ENCODE measurements around the gene ARRDC2.
A peak's percentile ranks its signal among the peaks of the same experiment; 100 is the strongest.
"Not testable (repeated sequence)": the region's sequence is repeated elsewhere in the genome, so short reads cannot be mapped to it uniquely, and the experiment has no call there.

ARRDC2 gene

DNA sequence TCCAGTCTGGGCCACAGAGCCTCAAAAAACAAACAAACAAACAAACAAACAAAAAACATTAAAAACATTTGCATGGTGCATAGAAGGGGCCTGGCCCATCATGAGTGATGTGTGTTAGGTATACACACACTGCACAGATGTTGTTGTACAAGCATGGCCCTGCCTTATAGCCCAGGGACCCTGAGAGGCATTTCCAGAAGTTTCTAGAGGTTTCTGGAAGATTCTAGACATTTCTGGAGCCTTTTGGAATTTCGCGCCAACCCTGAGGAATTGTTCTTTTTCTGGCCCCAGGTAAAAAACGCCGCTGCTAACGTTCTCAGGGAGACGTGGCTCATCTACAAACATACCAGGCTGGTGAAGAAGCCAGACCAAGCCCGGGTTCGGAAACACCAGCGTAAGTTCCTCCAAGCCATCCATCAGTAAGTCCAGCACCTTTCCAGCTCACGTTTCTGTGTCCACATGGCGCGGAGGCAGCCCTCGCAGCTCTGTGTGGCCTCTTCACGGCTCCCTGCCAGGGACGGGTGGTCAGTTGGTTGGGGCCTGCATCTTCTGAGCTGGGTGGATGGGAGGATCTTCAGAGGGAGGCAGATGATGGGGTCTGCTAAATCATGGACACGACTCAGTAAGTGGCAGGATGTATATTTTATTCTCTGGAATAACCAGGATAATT, 18.4 kb upstream of the ARRDC2 start:
- DNase-seq (ENCODE audit: low read depth), result no peak

DNA sequence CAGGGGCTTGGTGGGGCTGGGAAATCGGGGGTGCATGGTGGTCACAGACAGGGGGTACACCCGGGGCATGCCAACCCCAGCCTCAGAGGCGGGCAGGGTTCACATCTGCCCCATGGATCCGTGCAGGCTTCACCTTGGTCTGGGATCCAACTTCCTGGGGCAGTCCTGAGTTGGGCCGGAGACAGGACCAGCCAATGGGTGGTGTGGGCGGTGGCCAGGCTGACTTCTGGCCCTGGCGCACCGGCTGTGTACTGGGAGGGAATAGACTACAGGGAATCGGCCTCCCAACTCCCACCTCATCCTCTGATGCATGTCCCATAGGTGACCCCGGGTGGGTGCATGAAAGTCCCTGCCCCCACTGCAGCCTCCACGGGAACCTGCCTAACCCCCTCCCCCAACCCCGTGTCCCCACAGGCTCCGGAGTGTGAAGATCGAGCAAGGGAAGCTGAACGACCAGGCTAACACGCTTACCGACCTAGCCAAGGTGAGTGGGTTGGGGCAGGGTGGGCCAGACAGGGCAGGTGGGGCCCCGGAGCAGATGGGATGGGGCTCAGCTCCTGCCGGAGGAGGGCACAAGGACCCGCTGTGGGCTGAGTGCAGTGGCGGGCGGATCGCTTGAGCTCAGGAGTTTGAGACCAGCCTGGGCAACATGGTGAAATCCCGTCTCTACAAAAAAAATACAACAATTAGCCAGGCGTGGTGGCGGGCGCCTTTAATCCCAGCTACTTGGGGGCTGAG, 14.7 kb upstream of the ARRDC2 start:
- no peak for DNase-seq (ENCODE audit: low read depth)

DNA sequence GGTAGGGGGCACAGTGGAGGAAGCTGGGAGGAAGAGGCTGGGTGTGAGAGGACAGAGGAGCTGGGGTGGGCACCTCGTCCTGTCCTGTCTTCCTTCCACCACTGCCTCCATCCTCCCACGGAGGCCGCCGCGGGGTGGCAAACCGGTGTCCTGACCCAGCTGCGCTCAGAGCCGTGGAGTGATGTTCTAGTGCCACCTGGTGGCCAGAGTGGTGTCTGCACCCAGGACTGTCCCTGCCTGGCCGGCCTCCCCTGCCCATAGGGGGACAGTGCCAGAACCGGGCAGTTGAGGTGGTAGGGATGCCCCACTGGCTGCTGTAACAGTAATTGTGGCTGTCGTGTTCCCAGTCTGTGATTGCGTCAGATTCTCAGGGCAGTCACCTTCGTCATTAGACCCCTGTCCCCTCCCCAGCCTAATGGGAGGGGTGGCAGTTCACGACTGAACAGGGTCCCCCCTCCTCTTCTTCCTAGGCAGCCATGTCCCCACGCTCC, 11.1 kb upstream of the ARRDC2 start:
- no peak for DNase-seq (ENCODE audit: low read depth)

DNA sequence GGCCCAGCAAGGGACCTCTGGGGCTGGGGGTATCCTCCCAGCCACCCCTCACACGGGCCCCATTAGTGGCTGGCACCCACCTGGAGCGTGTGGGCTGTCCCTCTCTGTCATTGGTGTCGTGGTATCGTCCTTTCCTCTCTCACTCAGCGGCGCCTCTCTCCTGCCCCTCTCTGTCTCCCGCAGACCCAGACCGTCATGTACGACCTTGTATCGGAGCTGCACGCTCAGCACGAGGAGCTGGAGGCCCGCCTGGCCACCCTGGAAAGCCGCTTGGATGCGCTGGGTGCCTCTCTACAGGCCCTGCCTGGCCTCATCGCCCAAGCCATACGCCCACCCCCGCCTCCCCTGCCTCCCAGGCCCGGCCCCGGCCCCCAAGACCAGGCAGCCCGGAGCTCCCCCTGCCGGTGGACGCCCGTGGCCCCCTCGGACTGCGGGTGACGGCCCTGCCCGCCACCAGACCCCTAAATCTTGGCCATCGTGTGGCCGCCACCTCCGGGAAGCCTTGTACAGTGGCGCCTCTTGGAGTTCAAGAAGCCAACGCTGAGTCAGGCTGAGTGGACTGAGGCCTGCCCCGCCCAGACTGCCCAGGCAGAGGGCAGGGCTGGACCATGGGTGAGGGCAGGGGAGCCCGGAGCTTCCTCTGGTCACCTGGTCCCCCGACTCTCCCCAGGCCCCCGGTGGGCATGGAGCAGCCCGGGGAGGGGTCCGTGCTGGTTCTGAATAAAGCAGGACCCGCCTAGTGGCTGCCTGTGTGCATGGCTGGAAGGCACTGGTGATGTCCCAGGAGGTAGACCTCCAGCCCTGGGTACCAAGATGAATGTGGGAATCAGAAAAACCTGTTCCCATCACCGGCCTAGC, 9.8 kb upstream of the ARRDC2 start:
- no peak for DNase-seq (ENCODE audit: low read depth)

DNA sequence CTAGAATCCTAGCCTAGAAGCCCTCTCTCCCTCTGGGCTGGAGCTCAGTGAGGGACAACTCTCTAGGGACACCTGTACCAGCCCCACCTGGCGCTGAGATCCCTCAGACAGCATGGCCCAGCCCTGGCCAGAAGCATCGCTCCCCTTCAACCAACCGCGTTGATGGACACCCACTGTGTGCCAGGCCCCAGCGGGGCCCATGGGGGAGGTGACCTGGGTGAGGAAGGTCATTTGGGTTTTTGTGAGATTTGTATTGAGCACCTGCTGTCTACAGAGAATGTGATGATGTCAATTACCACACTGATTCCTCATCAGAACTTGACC, 9.2 kb upstream of the ARRDC2 start:
- no peak for DNase-seq (ENCODE audit: low read depth)

DNA sequence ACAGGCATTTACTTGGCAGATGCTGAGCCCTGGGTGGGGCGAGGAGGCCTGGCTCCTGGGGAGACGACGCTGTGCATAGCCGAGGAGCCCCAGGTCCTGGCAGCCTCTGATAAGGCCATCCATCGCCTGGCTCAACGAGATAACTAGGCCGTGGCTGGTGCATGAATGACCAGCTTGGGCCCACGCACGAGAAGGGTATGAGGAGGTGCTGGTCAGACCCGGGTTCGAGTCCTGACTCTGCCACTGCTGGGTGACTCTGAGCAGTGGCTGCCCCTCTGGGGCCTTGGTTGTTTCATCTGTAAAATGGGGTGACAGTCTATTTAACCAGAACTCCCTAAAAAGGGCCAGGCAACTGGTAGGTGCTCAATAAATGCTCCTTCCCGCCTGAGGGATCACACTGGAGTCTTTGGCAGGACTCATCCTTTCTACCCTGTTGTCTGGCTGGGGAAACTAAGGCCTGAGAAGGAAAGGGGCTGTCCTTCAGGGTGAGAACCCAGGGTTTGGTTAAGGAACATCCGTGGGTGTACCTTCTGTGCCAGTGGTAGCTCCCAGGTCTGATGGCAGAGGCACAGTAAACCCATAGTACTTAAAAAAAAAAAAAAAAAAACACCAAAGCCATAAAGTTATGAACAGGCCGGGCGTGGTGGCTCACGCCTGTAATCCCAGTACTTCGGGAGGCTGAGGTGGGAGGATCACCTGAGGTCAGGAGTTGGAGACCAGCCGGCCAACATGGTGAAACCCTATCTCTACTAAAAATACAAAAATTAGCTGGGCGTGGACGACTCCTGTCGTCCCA, 8.1 kb upstream of the ARRDC2 start:
- no peak for DNase-seq (ENCODE audit: low read depth)

DNA sequence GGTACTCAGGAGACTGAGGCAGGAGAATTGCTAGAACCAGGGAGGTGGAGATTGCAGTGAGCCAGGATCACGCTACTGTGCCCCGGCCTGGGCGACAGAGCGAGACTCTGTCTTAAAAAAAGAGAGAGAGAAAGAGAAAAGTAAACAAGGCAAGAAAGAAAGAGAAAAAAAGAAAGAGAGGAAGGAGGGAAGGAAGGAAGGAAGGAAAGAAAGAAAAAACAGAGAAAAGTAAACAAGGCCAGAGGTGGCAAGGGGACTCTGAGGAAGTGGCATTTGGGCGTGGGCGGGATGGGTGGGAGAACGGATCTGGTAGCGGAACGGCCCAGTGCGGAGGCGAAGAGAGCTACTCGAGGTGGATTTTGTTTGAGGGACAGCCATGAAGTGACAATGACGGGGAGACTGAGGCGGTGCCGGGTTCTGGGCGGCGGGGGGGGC, 7.5 kb upstream of the ARRDC2 start:
- DNase-seq (ENCODE audit: low read depth), result no peak

DNA sequence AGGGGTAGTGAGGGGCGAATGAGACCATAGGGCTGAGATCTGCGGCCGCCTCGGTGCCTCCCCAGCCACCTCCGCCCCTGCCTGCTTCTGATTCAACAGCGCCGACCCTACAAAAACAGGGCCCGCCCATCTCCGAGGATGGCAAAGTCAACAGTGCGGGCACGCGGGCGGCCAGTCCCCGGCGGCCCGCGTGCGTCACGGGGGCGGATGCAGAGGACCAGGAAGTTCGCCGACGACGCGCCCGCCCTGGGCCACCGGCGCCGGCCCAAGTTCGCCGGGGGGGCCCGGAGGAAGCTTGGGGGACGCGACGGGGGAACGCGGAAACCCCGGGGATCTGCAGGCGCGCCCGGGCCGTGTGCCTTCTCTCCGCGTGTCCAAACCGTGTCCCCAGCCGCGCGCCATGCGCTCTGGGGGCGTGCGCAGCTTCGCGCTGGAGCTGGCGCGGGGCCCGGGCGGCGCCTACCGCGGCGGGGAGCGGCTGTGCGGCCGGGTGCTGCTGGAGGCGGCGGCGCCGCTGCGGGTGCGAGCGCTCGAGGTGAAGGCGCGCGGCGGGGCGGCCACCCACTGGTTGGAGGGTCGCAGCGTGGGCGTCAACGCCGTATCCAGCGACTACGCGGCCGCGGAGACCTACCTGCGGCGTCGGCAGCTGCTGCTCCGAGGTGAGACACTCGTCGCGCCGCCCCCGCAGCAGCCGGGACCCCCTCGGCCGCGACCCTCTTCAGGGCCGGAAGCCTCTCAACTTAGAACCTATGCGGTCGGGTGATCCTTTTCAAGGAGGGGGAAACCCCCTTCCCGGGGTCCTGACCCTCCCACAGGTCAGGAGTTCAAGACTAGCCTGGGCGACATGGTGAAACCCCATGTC, 6.8 kb upstream of the ARRDC2 start:
- peak; percentile 90 for DNase-seq (ENCODE audit: low read depth)

DNA sequence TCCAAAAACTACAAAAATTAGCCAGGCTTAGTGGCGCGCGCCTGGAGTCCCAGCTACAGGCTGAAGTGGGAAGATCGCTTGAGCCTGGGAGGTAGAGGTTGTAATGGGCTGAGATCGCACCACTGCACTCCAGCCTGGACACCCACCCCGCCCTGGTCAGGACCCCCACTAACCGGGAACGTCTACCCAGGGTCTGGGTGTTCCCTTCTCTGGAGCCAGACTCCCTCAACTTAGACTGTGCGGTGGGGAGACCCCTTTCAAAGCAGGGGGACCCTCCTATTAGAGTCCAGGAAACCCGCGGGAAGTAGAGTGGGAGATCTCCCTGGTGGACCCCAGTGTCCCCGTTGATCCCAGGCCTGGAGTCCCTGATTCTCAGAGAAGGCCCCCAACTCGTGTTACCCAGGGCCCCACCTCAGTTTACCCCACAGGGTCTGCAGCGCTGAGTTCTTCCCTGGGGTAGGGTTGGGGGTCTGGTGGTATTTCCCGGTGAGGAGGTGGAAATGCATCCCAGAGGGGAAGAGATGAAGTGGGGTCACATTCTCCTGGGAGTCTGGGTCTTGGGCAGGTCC, 6.1 kb upstream of the ARRDC2 start:
- no peak for DNase-seq (ENCODE audit: low read depth)

DNA sequence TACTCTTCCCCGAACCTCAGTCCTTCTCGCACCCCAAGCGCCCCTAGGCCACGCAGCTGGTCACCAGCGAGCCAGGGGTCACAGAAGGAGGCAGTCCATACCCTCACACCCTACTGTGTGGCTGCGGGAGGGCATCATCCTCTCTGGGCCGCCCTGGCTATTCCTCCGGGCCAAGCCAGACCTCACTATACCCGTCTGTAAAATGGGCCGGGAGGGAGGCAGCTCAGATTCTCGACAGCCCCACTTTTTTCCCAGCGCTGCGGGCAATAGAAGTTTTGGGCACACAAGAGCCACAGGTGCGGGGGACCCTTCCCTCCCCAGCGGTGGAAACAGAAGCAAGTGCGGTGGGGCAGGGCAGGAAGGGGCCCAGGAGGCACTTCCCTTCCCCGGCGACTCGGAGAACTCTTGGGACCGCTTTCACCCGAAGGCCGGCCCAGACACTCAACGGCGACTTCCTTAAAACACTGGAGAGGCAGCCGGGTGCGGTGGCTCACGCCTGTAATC, 5.6 kb upstream of the ARRDC2 start:
- no peak for DNase-seq (ENCODE audit: low read depth)

DNA sequence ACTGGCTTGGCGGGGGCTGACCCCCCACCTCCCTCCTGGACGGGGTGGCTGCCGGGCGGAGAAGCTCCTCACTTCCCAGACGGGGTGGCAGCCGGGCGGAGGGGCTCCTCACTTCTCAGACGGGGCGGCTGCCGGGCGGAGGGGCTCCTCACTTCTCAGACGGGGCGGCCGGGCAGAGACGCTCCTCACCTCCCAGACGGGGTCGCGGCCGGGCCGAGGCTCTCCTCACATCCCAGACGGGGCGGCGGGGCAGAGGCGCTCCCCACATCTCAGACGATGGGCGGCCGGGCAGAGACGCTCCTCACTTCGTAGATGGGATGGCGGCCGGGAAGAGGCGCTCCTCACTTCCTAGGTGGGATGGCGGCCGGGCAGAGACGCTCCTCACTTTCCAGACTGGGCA, 2.2 kb upstream of the ARRDC2 start:
- DNase-seq (ENCODE audit: low read depth), result not testable (repeated sequence)

DNA sequence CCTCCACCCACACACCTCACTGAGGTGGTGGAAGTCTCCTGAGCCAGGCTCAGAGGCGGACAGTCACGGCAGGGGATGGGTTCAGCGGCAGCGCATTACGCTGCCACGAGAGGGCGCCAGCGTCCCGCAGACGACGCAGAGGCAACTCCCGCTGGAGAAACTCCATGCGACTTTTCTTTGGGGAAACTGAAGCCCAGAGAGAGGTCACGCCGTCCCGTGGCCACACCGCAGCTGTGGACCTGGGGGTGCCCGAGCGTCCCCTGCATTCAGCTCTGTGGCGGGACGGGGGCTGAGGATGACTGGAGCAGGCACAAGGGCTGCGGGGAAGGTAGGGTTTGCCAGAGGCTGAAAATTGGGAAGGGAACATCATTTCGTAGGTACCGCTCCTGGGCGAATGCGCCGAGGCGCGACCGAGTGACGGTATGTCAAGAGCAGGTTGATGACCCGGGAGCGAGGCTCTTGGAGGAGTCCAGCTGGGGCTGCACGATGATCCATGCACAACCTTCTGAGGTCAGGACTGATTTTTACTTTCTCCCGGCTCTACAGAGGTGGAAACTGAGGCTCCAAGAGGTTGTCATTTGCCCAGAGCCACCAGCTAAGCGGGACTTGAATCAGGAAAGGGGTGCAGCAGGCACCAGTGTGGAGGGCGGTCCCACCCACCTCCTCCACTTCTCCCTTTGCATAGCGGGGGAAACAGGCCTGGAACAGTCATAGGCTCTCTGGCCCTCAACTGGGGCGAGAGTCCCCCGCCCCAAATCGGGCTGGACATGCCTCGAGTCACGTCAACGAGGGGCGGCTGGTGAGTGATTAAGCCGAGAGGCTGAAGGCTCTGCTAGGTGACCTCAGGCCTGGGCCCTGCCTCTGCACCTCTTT, 690 bp upstream of the ARRDC2 start:
- DNase-seq (ENCODE audit: low read depth), result no peak

DNA sequence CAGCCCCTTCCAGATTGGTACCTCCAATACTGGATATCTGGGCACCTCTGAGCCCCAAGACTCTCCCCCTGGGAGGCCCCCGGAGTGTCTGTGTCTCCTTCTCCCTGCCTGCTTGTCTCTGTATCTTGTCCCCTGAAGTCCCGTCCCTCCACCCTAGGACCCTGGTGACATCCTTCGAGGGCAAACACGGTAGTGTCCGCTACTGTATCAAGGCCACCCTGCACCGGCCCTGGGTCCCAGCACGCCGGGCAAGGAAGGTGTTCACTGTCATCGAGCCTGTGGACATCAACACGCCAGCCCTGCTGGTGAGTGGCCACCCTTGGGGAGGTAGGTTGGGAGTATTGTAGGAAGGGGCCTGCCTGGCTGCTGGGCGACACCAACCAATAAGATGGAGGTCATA, 844 bp downstream of the ARRDC2 start:
- no peak for DNase-seq (ENCODE audit: low read depth)

DNA sequence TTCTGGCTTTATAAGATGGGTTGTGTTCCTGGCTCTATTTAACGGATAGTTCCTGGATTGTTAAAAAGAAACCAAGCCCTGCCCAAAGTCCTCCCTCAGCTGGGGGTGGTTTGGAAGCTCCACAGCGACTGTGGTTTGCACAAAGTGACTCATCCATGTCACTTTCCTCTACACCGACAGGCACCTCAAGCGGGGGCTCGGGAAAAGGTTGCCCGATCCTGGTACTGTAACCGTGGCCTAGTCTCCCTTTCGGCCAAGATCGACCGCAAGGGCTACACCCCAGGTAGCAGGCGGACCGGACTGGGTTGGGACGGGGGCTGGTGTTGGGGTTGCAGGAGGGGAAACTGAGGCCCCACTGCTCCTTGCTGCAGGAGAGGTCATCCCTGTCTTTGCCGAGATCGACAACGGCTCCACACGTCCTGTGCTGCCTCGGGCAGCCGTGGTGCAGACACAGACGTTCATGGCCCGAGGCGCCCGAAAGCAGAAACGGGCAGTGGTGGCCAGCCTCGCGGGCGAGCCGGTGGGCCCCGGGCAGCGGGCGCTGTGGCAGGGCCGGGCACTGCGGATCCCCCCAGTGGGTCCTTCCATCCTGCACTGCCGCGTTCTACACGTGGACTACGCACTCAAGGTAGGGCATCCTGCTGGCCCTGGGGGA, 1.6 kb downstream of the ARRDC2 start:
- no peak for DNase-seq (ENCODE audit: low read depth)

DNA sequence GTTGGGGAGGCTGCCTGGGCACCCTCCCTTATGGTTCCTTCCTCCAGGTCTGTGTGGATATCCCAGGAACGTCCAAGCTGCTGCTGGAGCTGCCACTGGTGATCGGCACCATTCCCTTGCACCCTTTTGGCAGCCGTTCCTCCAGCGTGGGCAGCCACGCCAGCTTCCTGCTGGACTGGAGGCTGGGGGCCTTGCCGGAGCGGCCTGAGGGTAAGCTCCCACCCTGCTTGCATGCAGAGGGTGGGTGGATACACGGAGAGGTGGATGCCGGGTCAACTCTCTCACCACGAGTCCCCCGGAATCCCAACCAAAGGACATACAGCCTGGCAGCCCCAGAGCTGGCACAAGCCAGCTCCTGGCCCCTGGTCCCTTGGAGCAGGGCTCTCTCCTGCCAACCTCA, 2.2 kb downstream of the ARRDC2 start:
- no peak for DNase-seq (ENCODE audit: low read depth)

DNA sequence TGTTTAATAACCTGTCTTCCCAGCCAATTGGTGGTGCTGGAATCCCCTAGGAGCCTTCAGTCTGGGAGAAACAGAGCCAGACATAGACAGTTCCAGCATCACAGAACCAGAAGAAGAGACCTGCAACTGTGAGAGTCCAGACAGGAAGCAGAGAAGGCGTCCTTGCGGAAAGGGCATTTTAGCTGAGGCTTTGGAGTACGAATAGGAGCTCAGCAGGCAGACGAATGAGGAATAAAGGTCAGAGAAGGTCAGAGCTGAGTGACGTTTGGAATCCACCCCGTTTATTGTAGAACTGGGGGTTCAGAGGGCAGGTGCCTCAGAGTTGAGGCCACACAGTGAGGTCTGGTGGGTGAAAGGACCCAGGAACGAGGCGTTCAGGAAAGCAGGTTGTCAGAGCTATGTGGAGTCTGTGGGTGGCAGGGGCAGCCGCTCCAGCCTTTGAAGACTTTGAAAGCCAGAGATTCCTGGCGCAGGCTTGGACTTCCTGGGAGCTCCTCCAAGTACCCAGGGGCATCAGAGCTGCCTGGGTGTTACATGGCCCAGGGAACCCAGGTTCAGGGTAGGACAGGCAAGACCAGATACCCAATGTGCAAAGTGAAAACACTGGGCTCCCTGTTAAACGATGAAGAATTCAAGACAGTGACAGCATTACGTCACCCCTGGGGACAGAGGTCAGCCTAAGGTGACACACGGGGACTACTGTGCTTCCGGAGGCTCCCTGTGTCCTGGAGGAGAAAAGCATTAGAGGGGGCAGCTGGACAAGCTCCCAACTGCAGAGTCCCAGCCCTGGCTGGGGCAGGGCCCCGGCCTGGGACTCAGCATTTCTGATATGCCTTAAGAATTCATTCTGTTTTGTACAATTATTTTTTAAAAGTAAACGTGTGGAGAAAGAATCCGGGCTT, 5.5 kb downstream of the ARRDC2 start:
- no peak for DNase-seq (ENCODE audit: low read depth)

DNA sequence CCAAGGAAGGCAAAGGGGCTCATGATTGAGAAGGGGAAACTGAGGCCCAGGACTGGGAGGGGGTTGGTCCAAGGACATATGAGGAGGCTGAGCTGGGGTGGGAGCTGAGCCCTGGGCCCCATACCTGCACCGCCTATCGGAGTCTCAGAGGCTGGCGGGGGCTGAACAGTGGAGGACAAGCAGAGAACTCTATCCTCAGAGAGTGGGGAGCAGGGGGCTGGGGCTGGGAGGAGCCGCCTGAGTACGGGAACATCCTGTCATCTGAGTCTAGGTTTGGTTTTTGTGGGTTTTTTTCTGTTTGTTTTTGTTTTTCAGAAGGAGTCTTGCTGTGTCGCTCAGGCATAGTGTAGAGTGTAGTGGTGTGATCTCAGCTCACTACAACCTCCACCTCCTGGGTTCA, 6.2 kb downstream of the ARRDC2 start:
- no peak for DNase-seq (ENCODE audit: low read depth)
